CD4-positive, alpha-beta T cell treated with Interleukin-17A for 1 hour (primary cell): ENCODE data around the gene LRRC8D.
"Not testable (repeated sequence)": the region's sequence is repeated elsewhere in the genome, so short reads cannot be mapped to it uniquely, and the experiment has no call there.

ENCODE experiments used
- DNase-seq: peaks from one replicate; pipeline ENCODE4 v3.0.0-alpha.2; 2020

Gene LRRC8D

GRCh38 chr1:89820422-89821321, at the start of gene LRRC8D:
TSS of gene LRRC8D (plus strand) at chr1:89821032. CDS start at chr1:89933069, 112,037 bp downstream.
- peak; percentile 74 for DNase-seq

DNA sequence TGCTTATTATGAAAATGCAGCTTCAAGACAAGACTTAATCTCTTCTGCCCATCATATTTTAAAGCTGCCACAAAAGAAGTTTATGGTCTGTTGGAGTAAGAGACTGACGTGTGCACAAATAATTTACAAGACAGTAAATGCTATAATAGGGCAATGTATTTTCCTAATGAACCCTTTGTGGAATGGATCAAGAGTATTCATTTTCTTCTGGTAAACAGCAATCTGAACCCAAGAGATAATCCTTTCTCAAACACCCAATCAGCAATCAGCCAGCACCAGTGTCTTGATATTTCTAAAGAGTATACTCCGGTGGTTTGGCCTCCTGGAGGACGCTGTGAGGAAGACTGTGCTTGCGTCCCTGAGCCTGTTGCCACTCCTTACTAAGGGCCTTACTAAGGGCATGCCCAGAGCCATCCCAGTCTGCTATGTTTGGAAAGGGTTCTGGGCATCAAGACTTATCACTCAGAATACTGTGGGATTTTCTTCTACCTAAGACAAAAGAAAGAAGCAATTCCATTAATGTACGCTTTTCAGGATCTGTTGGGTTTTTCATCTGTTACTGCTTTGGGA, 48.8 kb upstream of the LRRC8D start:
- DNase-seq = no peak

DNA sequence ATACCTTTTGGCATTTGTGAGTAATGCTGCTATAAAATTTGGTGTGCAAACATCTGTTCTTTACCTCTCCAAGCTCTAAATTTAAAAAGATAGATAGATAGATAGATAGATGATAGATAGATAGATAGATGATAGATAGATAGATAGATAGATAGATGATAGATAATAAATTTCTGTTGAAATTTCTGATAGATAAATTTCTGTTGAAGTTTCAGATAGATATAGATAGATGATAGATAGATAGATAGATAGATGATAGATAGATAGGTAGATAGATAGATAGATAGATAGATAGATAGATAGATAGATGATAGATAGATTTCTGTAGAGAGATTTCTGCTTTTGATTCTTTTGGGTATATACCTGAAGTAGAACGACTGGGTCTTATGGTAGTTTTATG, 44.7 kb upstream of the LRRC8D start:
- not testable (repeated sequence) for DNase-seq

GRCh38 chr1:89777271-89777670, 43.6 kb upstream of the LRRC8D start:
- not testable (repeated sequence) for DNase-seq

- DNase-seq = no peak
Measured at GRCh38 chr1:89779151-89779940, 41.5 kb upstream of the LRRC8D start.

DNA sequence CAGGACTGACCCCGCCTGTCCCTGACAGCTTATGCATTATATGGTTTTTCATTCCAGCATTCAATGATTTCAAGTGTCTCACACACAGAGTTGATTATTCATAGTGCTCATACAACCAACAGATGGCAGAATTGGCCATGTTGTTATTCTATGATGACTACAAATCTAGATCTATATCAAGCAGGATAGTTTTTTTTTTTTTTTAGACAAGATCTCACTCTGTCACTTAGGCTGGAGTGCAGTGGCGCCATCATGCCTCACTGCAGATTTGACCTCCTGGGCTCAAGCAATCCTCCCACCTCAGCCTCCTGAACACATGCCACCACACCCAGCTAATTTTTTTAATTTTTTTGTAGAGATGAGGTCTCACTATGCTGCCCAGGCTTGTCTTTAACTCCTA, 40.1 kb upstream of the LRRC8D start:
- peak; percentile 58 for DNase-seq

GRCh38 chr1:89781494-89782126, 39.2 kb upstream of the LRRC8D start:
- peak; percentile 61 for DNase-seq

DNA sequence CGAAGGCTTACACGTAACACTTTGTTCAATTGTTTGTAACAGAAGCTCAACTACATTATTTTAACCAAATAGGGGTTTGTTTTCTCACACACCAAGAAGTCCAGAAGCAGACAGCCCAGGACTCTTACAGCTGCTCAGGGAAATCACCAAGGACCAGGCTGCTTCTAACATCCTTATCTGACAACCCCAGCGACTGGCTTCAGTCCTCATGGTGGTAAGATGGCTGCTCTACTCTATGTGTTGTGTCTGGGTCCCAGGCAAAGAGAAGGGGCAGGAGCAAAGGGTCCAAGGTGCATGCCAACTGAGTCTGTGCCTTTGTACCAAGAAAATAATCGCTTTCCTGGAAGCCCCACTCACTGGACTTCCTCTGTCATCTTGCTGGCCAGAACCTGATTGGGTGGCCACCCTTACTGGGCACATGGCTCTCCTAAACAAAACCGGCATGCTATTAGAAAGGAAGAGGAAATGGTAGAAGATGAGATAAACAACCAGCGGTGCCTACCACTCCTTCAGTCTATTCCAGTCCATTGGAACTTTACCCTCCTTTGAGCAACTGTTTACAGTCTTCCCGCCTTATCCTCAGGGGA, 34.1 kb upstream of the LRRC8D start:
- no peak for DNase-seq

GRCh38 chr1:89790592-89790991, 30.2 kb upstream of the LRRC8D start:
- DNase-seq = no peak

GRCh38 chr1:89791064-89791726, 29.6 kb upstream of the LRRC8D start:
- DNase-seq = no peak

DNA sequence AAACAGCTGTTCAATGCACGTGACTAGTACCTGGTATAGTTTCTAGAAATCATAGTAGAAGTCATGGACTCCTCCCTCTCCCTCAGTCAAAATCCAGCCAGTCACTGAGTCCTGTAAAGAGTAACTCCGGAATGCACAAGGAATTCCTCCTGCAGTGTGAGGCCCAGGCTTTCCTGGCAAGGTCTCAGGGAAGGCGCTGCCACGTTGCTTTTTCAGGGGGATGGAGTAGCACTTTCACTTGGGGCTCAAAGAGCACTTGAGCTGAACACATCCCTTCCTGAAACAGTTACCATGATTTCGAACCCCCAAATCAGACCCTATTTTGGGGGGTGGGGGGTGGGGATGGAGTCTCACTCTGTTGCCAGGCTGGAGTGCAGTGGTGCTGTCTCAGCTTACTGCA, 26.4 kb upstream of the LRRC8D start:
- DNase-seq = no peak

GRCh38 chr1:89795571-89795970, 25.3 kb upstream of the LRRC8D start:
- not testable (repeated sequence) for DNase-seq

DNA sequence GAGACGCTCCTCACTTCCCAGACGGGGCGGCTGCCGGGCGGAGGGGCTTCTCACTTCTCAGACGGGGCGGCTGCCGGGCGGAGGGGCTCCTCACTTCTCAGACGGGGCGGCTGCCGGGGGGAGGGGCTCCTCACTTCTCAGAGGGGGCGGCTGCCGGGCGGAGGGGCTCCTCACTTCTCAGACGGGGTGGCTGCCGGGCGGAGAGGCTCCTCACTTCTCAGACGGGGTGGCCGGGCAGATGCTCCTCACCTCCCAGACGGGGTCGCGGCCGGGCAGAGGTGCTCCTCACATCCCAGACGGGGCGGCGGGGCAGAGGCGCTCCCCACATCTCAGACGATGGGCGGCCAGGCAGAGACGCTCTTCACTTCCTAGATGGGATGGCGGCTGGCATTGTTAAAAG, 23.0 kb upstream of the LRRC8D start:
- not testable (repeated sequence) for DNase-seq

DNA sequence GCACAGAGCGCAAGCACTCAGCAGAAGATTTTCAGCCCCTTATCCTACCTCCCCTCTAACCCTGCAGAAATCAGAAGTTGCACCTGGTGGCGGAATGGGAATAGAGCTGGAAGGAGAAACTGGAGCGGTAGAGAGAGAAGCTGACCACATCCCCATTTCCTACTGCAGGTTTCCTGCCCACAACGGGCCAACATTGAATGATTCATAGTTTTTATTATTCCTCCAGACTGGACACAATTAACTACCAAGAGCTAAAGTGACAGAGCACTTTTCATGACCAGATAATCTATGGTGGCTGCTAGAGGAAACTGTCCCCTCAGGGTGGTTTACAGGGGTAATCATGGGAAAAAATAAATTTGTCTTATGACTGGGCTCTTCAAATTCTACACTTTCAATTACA, 21.3 kb upstream of the LRRC8D start:
- no peak for DNase-seq

GRCh38 chr1:89800022-89800655, 20.7 kb upstream of the LRRC8D start:
- DNase-seq = no peak

DNA sequence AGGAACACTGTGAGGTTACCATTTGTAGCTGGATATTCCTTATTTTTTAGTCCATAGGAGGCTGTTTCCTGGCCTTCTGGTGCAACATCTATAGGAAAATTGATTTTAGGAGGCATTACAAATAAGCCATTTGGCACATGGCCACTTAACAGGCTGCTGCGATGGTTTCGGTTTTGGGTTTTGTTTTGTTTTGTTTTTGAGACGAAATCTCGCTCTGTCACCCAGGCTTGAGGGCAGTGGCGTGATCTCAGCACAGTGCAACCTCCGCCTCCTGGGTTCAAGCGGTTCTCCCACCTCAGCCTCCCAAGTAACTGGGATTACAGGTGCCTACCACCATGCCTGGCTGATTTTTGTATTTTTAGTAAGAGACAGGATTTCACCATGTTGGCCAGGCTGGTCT, 20.1 kb upstream of the LRRC8D start:
- DNase-seq = no peak

DNA sequence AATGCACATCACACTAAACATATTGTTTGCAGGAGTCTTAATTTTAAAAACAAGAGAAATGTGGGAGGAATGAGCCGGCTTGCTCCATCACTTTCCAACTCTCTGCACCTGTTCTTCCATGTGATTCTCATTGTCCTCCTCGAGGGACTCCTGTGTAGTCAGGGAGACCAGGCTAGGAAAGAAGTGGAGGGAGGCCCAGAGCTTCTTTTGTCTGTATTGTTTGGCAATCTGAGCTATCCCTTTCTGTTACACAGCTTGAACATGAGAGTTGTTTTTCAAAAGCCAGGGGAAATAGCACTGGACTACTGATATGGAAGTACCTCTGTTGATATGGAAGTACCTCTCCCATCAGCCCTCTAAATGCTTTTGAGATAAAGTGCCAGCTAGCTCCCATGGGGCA, 18.8 kb upstream of the LRRC8D start:
- DNase-seq = no peak

GRCh38 chr1:89802841-89803240, 18.0 kb upstream of the LRRC8D start:
- no peak for DNase-seq

DNA sequence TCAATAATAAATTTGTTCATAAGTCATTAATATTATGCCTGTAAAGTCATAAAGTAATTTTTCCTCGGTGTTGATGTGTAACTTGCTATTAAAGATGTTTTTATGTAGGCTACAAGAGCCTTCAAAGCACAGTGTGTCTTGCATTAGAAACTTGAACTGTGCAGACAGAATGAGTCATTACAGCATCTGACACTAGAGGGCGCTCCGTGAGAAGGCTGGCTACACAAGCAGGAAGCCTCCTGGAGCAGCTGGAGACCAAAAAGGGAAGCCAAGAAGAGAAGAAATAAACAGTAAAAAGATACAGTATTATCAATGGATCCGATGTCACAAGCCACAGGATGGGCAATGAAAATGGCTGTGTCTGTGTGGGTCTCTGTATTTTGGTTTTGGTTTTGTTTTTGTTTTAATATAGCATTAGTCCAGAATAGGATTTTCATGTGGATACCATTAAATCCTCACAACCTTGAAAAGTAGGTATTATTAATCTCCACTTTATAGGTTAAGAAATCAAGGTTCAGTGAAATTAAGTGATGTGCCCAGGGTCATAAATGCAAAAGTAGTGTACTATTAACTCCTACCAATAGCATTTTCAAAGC, 16.1 kb upstream of the LRRC8D start:
- peak; percentile 86 for DNase-seq

- DNase-seq = no peak
Measured at GRCh38 chr1:89806616-89807015, 14.2 kb upstream of the LRRC8D start.

DNA sequence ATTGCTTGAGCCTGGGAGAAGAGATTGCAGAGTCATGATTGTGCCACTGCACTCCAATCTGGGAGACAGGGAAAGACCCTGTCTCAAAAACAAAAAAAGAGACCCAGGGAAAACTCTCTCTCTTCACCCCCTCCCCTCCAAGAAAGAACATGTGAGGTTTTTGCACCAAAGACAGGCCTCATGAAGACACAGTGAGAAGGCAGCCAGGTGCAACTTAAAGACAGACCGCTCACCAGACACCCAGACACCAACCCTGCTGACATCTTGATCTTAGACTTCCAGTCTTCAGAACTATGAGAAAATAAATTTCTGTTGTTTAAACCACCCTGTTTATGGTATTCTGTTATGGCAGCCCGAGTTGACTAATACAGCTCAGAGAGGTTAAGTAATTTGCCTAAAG, 13.3 kb upstream of the LRRC8D start:
- DNase-seq = no peak
